PC-9 (cell line): ENCODE measurements around the gene CHM.

Experiments
- EZH2 ChIP-seq: fragments of 200-600 bp; sonication (generic); IDR thresholded peaks from 2 replicates; pipeline ENCODE4 v1.8.0; 2017; ENCODE audit warnings: antibody characterized with exemption, low read depth
- TF ChIP-seq, protein P1 (sequence below): fragments of 200-600 bp; sonication (generic); conservative IDR thresholded peaks from 2 replicates; pipeline ENCODE4 v1.6.1; 2017; ENCODE audit warnings: mixed run types, antibody characterized with exemption, mild to moderate bottlenecking, moderate library complexity

DNA sequence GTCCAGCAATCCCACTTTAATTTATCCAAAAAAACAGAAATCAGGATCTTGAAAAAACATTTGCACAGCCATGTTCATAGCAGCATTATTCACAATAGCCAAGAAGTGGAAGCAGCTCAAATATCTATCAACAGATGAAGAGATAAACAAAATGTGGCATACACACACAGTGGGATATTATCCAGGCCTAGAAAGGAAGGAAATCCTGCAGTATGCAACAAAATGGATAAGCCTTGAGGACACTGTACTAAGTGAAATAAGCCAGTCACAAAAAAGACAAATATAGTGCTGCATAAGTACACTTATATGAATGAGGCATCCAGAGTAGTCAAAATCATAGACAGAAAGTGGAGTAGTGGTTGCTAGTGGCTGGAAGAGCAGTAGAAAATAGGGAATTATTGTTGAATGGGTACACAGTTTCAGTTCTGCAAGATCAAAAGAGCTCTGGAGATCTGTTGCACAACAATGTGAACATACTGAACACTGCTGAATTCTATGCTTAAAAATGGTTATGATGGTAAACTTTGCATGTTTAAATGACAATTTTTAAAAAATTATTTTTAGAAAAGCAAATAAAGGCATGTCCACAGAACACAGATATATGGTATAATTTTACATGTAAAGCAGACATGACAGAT, 25.6 kb downstream of the CHM start:
- TF ChIP-seq, protein P1, sequence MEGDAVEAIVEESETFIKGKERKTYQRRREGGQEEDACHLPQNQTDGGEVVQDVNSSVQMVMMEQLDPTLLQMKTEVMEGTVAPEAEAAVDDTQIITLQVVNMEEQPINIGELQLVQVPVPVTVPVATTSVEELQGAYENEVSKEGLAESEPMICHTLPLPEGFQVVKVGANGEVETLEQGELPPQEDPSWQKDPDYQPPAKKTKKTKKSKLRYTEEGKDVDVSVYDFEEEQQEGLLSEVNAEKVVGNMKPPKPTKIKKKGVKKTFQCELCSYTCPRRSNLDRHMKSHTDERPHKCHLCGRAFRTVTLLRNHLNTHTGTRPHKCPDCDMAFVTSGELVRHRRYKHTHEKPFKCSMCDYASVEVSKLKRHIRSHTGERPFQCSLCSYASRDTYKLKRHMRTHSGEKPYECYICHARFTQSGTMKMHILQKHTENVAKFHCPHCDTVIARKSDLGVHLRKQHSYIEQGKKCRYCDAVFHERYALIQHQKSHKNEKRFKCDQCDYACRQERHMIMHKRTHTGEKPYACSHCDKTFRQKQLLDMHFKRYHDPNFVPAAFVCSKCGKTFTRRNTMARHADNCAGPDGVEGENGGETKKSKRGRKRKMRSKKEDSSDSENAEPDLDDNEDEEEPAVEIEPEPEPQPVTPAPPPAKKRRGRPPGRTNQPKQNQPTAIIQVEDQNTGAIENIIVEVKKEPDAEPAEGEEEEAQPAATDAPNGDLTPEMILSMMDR = no peak
- no peak for TF ChIP-seq EZH2
